ENCODE measurements around the gene DPP6.

DPP6 gene

GRCh38 chr7:154906201-154906600, 854.0 kb downstream of the DPP6 start:
- no peak for DNase-seq (ENCODE audit: low read depth)
- no peak for TF ChIP-seq CTCF (conservative IDR thresholded peaks at IDR 0.05; ENCODE audit: control insufficient read depth, insufficient read depth, low read depth, low read length)
- no peak overlapping the region for H3K4me3 ChIP-seq (ENCODE audit: control insufficient read depth, low read depth, low read length)

- no peak overlapping the region for H3K4me3 ChIP-seq (ENCODE audit: control insufficient read depth, low read depth, low read length)
- no peak for TF ChIP-seq CTCF (conservative IDR thresholded peaks at IDR 0.05; ENCODE audit: control insufficient read depth, insufficient read depth, low read depth, low read length)
- DNase-seq (ENCODE audit: low read depth), result no peak
Measured at GRCh38 chr7:154906736-154907355, 854.6 kb downstream of the DPP6 start.

GRCh38 chr7:154907651-154908620, 855.7 kb downstream of the DPP6 start:
- H3K4me3 ChIP-seq (ENCODE audit: control insufficient read depth, low read depth, low read length), result no peak overlapping the region
- no peak for DNase-seq (ENCODE audit: low read depth)
- no peak for TF ChIP-seq CTCF (conservative IDR thresholded peaks at IDR 0.05; ENCODE audit: control insufficient read depth, insufficient read depth, low read depth, low read length)

- no peak for DNase-seq (ENCODE audit: low read depth)
- TF ChIP-seq CTCF (conservative IDR thresholded peaks at IDR 0.05; ENCODE audit: control insufficient read depth, insufficient read depth, low read depth, low read length), result no peak
- H3K4me3 ChIP-seq (ENCODE audit: control insufficient read depth, low read depth, low read length), result no peak overlapping the region
Measured at GRCh38 chr7:154909241-154910105, 857.3 kb downstream of the DPP6 start.

GRCh38 chr7:154910125-154910524, 857.9 kb downstream of the DPP6 start:
- no peak for TF ChIP-seq CTCF (conservative IDR thresholded peaks at IDR 0.05; ENCODE audit: control insufficient read depth, insufficient read depth, low read depth, low read length)
- DNase-seq (ENCODE audit: low read depth), result no peak
- no peak overlapping the region for H3K4me3 ChIP-seq (ENCODE audit: control insufficient read depth, low read depth, low read length)

GRCh38 chr7:154910977-154911376, 858.8 kb downstream of the DPP6 start:
- TF ChIP-seq CTCF (conservative IDR thresholded peaks at IDR 0.05; ENCODE audit: control insufficient read depth, insufficient read depth, low read depth, low read length), result no peak
- DNase-seq (ENCODE audit: low read depth), result no peak

More at GRCh38 chr7:154910977-154911376, 858.8 kb downstream of the DPP6 start:
- H3K4me3 ChIP-seq (ENCODE audit: control insufficient read depth, low read depth, low read length), result no peak overlapping the region

Measured in fibroblast of mammary gland (primary cell).